HG02678 (cell line): ENCODE data around the gene TBC1D22A.

ENCODE experiments used
- ATAC-seq: cut with Tn5 transposase; IDR thresholded peaks from one replicate; pipeline ENCODE4 v1.9.1; 2021; ENCODE audit warnings: mild to moderate bottlenecking, moderate library complexity; ENCODE audit not compliant: unreplicated experiment

The TBC1D22A gene

DNA sequence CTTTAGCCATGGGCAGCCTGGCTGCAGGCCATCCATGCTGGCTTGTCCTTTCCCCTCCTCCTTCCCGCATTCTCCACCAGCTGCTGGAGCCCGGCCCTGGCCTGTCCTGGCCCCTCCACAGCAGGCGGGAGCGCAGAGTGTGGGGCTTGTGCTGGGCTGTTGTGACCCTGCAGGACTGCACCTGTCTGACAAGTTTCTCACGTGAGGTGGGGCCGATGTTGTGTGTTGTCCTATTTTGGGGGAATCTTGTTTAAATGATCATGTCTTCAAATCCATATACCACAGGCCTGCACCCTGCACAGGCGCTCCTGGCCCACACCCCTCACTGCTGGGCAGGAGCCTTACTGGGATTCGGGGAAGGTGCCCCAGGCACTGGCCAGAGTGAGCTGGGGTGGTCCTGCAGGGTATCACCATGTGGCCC is 30.4 kb downstream of the TBC1D22A start:
- no peak for ATAC-seq

DNA sequence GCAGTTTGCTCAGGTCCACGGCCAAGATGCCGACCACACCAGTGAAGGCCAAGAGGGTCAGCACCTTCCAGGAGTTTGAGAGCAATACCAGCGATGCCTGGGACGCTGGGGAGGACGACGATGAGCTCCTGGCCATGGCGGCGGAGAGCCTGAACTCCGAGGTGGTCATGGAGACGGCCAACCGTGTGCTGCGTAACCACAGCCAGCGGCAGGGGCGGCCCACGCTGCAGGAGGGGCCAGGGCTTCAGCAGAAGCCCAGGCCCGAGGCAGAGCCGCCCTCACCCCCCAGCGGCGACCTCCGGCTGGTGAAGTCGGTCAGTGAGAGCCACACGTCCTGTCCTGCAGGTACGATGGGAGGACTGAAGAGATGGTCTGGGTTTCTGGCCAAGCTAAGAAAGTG is 31.0 kb downstream of the TBC1D22A start:
- ATAC-seq: no peak

DNA sequence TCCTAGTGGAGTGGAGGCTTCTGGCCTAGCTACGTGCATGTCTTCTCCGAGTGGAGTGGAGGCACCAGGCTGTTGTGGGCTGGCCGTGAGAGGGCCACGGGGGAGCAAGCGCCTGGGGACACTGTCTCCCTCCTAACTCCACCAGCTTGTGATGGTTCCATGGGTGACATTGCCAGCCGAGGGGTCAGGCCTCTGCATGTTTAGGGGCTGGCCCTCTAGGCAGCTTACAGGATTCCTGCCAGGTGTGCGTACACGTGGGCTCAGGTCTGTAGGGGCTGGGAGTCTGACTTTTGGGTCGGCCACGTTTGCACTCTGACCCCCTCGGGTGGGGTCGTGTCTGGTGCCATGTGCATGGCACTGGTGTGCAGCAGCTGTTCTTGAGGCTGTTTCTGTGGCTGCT is 31.6 kb downstream of the TBC1D22A start:
- no peak for ATAC-seq

GRCh38 chr22:46794491-46794890 is 32.0 kb downstream of the TBC1D22A start:
- ATAC-seq: no peak

DNA sequence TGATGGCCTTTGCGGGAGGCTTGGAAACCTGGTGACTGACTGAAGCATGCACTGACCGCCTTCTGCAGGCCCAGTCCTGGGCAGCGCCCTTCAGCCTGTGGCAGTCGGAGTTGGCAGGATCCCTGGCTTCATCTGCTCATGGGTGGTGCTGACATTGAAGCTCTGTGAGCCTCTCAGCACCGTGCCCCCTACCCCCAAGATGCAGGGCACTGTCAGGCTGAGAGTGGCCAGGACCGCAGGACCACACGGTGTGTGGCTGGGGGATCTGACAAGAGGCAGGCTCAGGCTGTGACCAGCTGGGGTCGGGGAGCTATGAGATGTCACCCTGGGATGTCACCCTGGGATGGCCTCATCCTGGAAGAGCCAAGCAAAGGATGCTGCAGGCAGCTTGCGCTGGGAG is 32.7 kb downstream of the TBC1D22A start:
- no peak for ATAC-seq

- ATAC-seq: no peak
Observed at GRCh38 chr22:46795845-46796565, 33.6 kb downstream of the TBC1D22A start.

DNA sequence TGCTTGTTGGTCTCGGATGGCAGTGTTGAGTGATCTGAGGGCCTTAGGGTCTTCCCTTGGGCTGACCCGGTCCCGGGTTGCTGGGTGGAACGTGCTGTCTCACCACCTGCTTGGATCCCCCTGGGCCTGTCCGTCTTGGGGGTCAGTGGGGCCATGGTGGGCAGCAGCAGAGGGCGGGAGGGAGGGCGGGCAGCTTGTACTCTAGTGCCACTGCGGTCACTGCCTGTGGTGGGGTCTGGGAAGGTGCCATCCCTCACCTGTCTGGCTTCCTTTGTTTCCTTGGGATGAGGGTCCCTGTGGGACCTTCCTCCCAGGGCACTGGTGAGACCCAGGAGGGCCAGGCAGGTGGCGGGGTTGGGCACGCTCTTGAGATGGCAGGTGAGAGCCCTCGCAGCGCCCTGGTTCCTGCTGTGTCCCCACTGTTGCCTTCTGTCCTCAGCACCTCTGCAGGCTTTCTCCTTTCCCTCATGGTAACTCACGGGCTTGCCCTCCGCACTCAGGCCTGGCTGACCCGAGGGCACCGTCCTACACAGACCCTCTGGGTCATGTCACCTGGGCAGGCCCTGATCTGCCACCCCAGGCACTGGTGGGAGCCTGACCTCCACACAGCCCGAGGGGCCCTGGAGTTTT is 34.2 kb downstream of the TBC1D22A start:
- ATAC-seq: no peak

DNA sequence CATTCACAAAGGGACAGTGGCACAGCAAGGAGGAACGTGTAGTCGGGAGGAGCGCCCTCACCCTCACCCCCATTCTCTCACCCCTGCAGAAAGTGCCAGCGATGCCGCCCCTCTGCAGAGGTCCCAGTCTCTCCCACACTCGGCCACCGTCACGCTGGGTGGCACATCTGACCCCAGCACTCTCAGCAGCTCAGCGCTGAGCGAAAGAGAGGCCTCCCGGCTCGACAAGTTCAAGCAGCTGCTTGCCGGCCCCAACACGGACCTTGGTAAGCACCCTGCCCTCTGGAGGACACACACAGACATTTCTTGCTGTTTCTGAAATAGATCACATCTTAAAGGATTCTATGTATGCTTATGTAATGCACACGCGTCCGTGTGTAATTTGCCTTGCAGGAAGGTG is 34.9 kb downstream of the TBC1D22A start:
- no peak for ATAC-seq

- ATAC-seq: no peak
Observed at GRCh38 chr22:46798041-46798365, 35.6 kb downstream of the TBC1D22A start.

- no peak for ATAC-seq
Observed at GRCh38 chr22:46798366-46799350, 36.2 kb downstream of the TBC1D22A start.

- ATAC-seq: no peak
Observed at GRCh38 chr22:46799626-46800025, 37.2 kb downstream of the TBC1D22A start.

DNA sequence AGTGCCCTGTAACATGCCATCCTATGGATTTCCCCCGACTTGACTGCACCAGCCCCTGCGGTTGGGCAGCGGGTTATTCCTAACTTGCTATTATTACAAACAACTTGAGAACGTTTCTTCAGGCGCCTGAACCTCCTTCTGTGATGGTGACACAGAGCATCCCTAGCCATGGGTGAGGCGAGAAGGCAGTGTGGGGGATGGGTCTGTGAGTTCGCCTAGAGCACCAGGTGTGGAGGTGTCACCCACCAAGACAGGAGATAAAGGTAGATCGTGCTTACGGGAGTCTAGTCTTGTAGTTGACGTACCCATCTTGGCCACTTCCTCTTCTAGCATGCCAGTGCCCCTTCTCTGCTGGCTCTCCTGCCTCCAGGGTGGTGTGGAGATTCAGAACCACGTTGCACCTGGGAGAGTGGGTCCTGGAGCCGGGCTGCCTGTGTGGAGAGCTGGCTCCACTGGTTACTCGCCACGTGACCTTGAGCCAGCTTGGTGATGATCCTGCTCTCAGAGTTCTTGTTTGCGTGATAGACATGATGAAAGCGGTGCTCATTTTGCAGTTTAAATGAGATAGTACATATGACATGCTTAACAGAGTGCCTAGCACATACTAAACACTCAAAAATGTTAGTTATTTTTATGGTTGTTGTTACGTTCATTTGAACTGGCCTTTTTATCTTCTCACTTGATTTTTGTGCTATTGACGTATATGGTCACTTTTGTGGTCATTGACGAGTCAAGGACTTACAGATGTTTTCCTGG is 37.8 kb downstream of the TBC1D22A start:
- no peak for ATAC-seq

DNA sequence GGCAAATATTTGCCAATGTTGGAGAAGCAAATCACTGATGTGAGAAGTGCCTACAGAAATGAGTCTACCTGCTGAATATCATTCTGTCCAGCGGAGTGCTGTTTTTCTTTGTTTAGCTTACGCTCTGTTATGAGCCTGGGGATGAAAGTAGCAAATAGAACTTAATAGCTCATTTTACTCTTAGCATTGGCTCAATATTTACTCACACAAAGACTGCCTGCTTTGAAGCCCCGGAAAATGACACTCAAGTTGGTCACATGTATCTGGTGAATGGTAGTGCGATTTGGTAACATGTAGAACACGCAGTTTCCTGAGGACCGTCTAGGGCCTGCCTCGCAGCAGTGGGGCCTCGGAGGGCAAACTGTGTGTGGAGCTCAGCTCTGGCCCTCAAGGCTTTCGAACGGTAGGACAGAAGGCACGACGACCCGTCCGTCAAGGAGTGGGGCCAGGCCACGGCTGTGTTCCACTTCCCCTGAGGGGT is 38.9 kb downstream of the TBC1D22A start:
- no peak for ATAC-seq

- ATAC-seq: no peak
Observed at GRCh38 chr22:46801826-46802607, 39.6 kb downstream of the TBC1D22A start.

DNA sequence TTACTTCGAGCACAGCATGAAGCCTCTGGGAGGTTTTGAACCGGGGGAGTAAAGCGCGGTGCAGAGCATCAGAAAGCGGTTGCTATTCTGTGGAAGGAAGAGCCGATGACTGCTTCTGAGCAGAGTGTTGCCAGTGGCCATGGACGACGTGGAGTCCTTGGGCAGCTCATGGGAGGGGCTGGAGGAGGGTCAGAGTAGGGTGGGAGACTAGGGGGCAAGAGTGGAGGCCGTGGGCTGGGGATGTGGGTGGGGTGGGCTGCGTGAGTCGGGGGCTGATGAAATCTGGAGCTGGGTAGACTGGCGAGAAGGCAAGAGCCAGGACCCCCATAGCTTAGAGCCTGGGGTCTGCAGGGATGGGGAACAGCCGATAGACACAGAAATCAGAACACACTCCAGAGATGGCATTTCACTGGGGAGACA is 40.2 kb downstream of the TBC1D22A start:
- no peak for ATAC-seq

- no peak for ATAC-seq
Observed at GRCh38 chr22:46803031-46803880, 40.8 kb downstream of the TBC1D22A start.

DNA sequence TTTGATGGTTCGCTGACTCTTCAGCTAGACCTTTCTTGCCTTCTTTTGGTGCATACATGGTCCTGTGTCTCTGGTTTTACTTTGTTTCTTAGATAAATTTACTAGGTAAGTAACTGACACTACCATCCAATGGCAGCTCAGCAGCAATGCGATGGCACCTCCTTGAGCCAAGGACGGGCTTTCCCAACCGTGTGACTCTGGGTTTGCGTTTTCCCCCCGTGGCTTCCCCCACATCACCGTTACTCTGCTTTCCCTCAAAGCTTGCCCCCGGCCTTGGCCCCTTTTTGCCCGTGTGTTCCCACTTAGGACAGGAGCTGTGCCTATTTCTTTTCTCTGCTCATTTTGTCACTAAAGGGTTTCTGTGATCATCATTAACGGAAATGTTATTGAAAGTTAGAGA is 41.5 kb downstream of the TBC1D22A start:
- ATAC-seq: no peak

- no peak for ATAC-seq
Observed at GRCh38 chr22:46806794-46807193, 44.3 kb downstream of the TBC1D22A start.

DNA sequence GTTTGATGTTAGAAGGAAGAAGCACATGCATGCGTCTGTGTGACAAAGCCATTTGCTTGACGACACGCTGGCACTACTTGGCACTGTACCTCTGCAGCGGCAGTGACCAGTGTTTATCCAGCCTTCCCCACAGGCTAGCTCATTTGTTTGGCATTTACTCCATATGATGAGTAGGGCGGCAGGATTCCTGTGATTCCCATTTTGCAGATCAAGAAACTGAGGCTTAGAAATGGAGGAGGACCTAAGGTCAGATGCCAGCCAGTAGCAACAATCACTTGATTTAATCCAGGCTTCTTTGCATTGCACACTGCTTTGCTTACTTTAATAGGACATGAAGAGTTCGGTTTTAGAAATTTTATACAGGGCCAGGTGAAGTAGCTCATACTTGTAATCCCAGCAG is 45.0 kb downstream of the TBC1D22A start:
- ATAC-seq: no peak
